ENCODE results near the gene TCF7.

TCF7 gene

GRCh38 chr5:134091626-134092121 is 22.8 kb upstream of the TCF7 start:
- H3K4me3 ChIP-seq (ENCODE audit: low read depth, low read length) = no peak overlapping the region
- no peak for TF ChIP-seq CTCF (IDR thresholded peaks at IDR 0.05; ENCODE audit: insufficient read depth, low read depth, low read length, missing control alignments)
- DNase-seq (ENCODE audit: low read depth) = no peak

GRCh38 chr5:134092875-134093274 is 21.6 kb upstream of the TCF7 start:
- no peak for TF ChIP-seq CTCF (IDR thresholded peaks at IDR 0.05; ENCODE audit: insufficient read depth, low read depth, low read length, missing control alignments)
- no peak for DNase-seq (ENCODE audit: low read depth)
- no peak overlapping the region for H3K4me3 ChIP-seq (ENCODE audit: low read depth, low read length)

GRCh38 chr5:134093351-134093750 is 21.1 kb upstream of the TCF7 start:
- DNase-seq (ENCODE audit: low read depth) = no peak
- no peak for TF ChIP-seq CTCF (IDR thresholded peaks at IDR 0.05; ENCODE audit: insufficient read depth, low read depth, low read length, missing control alignments)
- H3K4me3 ChIP-seq (ENCODE audit: low read depth, low read length) = no peak overlapping the region

GRCh38 chr5:134095293-134095692 is 19.2 kb upstream of the TCF7 start:
- H3K4me3 ChIP-seq (ENCODE audit: low read depth, low read length) = no peak overlapping the region
- no peak for TF ChIP-seq CTCF (IDR thresholded peaks at IDR 0.05; ENCODE audit: insufficient read depth, low read depth, low read length, missing control alignments)
- no peak for DNase-seq (ENCODE audit: low read depth)

GRCh38 chr5:134095887-134096589 is 18.4 kb upstream of the TCF7 start:
- no peak for TF ChIP-seq CTCF (IDR thresholded peaks at IDR 0.05; ENCODE audit: insufficient read depth, low read depth, low read length, missing control alignments)
- no peak for DNase-seq (ENCODE audit: low read depth)
- no peak overlapping the region for H3K4me3 ChIP-seq (ENCODE audit: low read depth, low read length)

- TF ChIP-seq CTCF (IDR thresholded peaks at IDR 0.05; ENCODE audit: insufficient read depth, low read depth, low read length, missing control alignments) = no peak
- DNase-seq (ENCODE audit: low read depth) = no peak
- H3K4me3 ChIP-seq (ENCODE audit: low read depth, low read length) = no peak overlapping the region
These were observed 17.2 kb upstream of the TCF7 start for GRCh38 chr5:134097211-134097749.

GRCh38 chr5:134098690-134099089 is 15.8 kb upstream of the TCF7 start:
- no peak for TF ChIP-seq CTCF (IDR thresholded peaks at IDR 0.05; ENCODE audit: insufficient read depth, low read depth, low read length, missing control alignments)
- no peak overlapping the region for H3K4me3 ChIP-seq (ENCODE audit: low read depth, low read length)
- no peak for DNase-seq (ENCODE audit: low read depth)

Data from GM12865 (cell line).